Nephron (organoid): ENCODE measurements around the gene INCA1.

Experiments used
- H3K27ac Mint-ChIP-seq, 3 experiments: 2 replicates each; pipeline ENCODE4 v1.8.0; 2020; ENCODE audit warnings: mixed read lengths in 3 of 3, mild to moderate bottlenecking in 2 of 3, moderate library complexity in 1 of 3
- H3K27me3 Mint-ChIP-seq: 2 replicates; pipeline ENCODE4 v1.8.0; 2021; ENCODE audit warnings: low read depth, mild to moderate bottlenecking, moderate library complexity, mixed read lengths
- H3K36me3 Mint-ChIP-seq: 2 replicates; pipeline ENCODE4 v1.8.0; 2020; ENCODE audit warnings: low read depth, mixed read lengths
- H3K4me1 Mint-ChIP-seq: 2 replicates; pipeline ENCODE4 v1.8.0; 2020; ENCODE audit warnings: mixed read lengths
- H3K4me3 Mint-ChIP-seq, 3 experiments: 2 replicates each; pipeline ENCODE4 v1.8.0; 2020; ENCODE audit warnings: mild to moderate bottlenecking in 3 of 3, mixed read lengths in 3 of 3, moderate library complexity in 2 of 3
- H3K9me3 Mint-ChIP-seq: 2 replicates; pipeline ENCODE4 v1.8.0; 2020; ENCODE audit warnings: mixed read lengths
- CTCF ChIP-seq, 3 experiments: fragments of 200-600 bp; sonication (generic); IDR thresholded peaks; one replicate each; pipeline ENCODE4 v1.5.0; 2021; ENCODE audit warnings: antibody characterized with exemption in 3 of 3; ENCODE audit not compliant: unreplicated experiment in 3 of 3

INCA1 gene

GRCh38 chr17:5022171-5022711 is 24.9 kb upstream of the INCA1 start:
- Mint-ChIP-seq H3K27ac (no peak overlapping the region), H3K9me3 (no peaks in the 10 kb centered on the region), H3K36me3 (peaks cover 57% of the 10 kb centered on the region), H3K4me1 (no peaks in the 10 kb centered on the region), H3K4me3 (no peak overlapping the region), H3K27me3 (no peaks in the 10 kb centered on the region)
- TF ChIP-seq CTCF (IDR thresholded peaks at IDR 0.05; ENCODE audit: unreplicated experiment in 3 of 3), result no peak

GRCh38 chr17:5020502-5021023 is 23.2 kb upstream of the INCA1 start:
- no peaks in the 10 kb centered on the region for H3K4me1 Mint-ChIP-seq
- no peak overlapping the region for H3K27ac Mint-ChIP-seq
- TF ChIP-seq CTCF (IDR thresholded peaks at IDR 0.05; ENCODE audit: unreplicated experiment in 3 of 3), result no peak
- no peaks in the 10 kb centered on the region for H3K27me3 Mint-ChIP-seq
- H3K9me3 Mint-ChIP-seq, result no peaks in the 10 kb centered on the region
- H3K36me3 Mint-ChIP-seq, result peaks cover 58% of the 10 kb centered on the region
- no peak overlapping the region for H3K4me3 Mint-ChIP-seq

- Mint-ChIP-seq H3K36me3 (peaks cover 54% of the 10 kb centered on the region), H3K27ac (no peak overlapping the region), H3K27me3 (no peaks in the 10 kb centered on the region), H3K4me3 (no peak overlapping the region), H3K9me3 (no peaks in the 10 kb centered on the region), H3K4me1 (no peaks in the 10 kb centered on the region)
- no peak for TF ChIP-seq CTCF (IDR thresholded peaks at IDR 0.05; ENCODE audit: unreplicated experiment in 3 of 3)
Observed at GRCh38 chr17:5019475-5019956, 22.2 kb upstream of the INCA1 start.

GRCh38 chr17:5014357-5014756 is 17.0 kb upstream of the INCA1 start:
- Mint-ChIP-seq H3K4me3 (no peak overlapping the region), H3K4me1 (no peaks in the 10 kb centered on the region), H3K9me3 (no peaks in the 10 kb centered on the region), H3K36me3 (peaks cover 42% of the 10 kb centered on the region), H3K27ac (no peak overlapping the region), H3K27me3 (no peaks in the 10 kb centered on the region)
- TF ChIP-seq CTCF (IDR thresholded peaks at IDR 0.05; ENCODE audit: unreplicated experiment in 3 of 3), result no peak

GRCh38 chr17:5011928-5012327 is 14.6 kb upstream of the INCA1 start:
- Mint-ChIP-seq H3K4me1 (no peaks in the 10 kb centered on the region), H3K4me3 (no peak overlapping the region), H3K27ac (no peak overlapping the region), H3K36me3 (peaks cover 54% of the 10 kb centered on the region), H3K27me3 (no peaks in the 10 kb centered on the region), H3K9me3 (no peaks in the 10 kb centered on the region)
- TF ChIP-seq CTCF (IDR thresholded peaks at IDR 0.05; ENCODE audit: unreplicated experiment in 3 of 3), result no peak

GRCh38 chr17:5003214-5003867 is 6.0 kb upstream of the INCA1 start:
- Mint-ChIP-seq H3K4me3 (peak overlapping the region in 1 of 3 experiments; percentile 43), H3K27me3 (no peaks in the 10 kb centered on the region), H3K9me3 (no peaks in the 10 kb centered on the region), H3K36me3 (peaks cover 62% of the 10 kb centered on the region), H3K27ac (no peak overlapping the region), H3K4me1 (peaks cover 18% of the 10 kb centered on the region)
- no peak for TF ChIP-seq CTCF (IDR thresholded peaks at IDR 0.05; ENCODE audit: unreplicated experiment in 3 of 3)
